Measurements from ENCODE around the gene CD40LG.

CD40LG gene

GRCh38 chrX:136667446-136668168 lies 19.6 kb downstream of the CD40LG start:
- no peaks in the 10 kb centered on the region for H3K36me3 ChIP-seq (ENCODE audit: control insufficient read depth, insufficient read depth, low read length)
- H3K9me3 ChIP-seq (ENCODE audit: control insufficient read depth, low read length): no peaks in the 10 kb centered on the region
- H3K4me3 ChIP-seq (ENCODE audit: extremely low read depth, insufficient read depth, low read length, poor library complexity, severe bottlenecking): no peak overlapping the region
- no peaks in the 10 kb centered on the region for H3K4me1 ChIP-seq (ENCODE audit: control insufficient read depth, insufficient read depth, low read length, poor library complexity, severe bottlenecking)
- no CpG with 5 or more reads among the region's 10 CpGs for WGBS, 2 experiments (ENCODE audit: insufficient coverage in 2 of 2)
- H3K27ac ChIP-seq (ENCODE audit: low read depth, low read length, severe bottlenecking): no peak overlapping the region

GRCh38 chrX:136671006-136671610 lies 23.1 kb downstream of the CD40LG start:
- WGBS, 2 experiments (ENCODE audit: insufficient coverage in 2 of 2): 100% methylated on average over 1 of the region's 3 CpGs; no CpG with 5 or more reads in 1 of the 2 experiments
- H3K4me3 ChIP-seq (ENCODE audit: extremely low read depth, insufficient read depth, low read length, poor library complexity, severe bottlenecking): no peak overlapping the region
- no peaks in the 10 kb centered on the region for H3K36me3 ChIP-seq (ENCODE audit: control insufficient read depth, insufficient read depth, low read length)
- no peaks in the 10 kb centered on the region for H3K9me3 ChIP-seq (ENCODE audit: control insufficient read depth, low read length)
- no peaks in the 10 kb centered on the region for H3K4me1 ChIP-seq (ENCODE audit: control insufficient read depth, insufficient read depth, low read length, poor library complexity, severe bottlenecking)
- H3K27ac ChIP-seq (ENCODE audit: low read depth, low read length, severe bottlenecking): no peak overlapping the region

GRCh38 chrX:136674270-136674985 lies 26.5 kb downstream of the CD40LG start:
- no peak overlapping the region for H3K4me3 ChIP-seq (ENCODE audit: extremely low read depth, insufficient read depth, low read length, poor library complexity, severe bottlenecking)
- no peaks in the 10 kb centered on the region for H3K36me3 ChIP-seq (ENCODE audit: control insufficient read depth, insufficient read depth, low read length)
- no peaks in the 10 kb centered on the region for H3K9me3 ChIP-seq (ENCODE audit: control insufficient read depth, low read length)
- no peak overlapping the region for H3K27ac ChIP-seq (ENCODE audit: low read depth, low read length, severe bottlenecking)
- no peaks in the 10 kb centered on the region for H3K4me1 ChIP-seq (ENCODE audit: control insufficient read depth, insufficient read depth, low read length, poor library complexity, severe bottlenecking)
- WGBS, 2 experiments (ENCODE audit: insufficient coverage in 2 of 2): 71 to 100% methylated on average over 1 to 2 of the region's 5 CpGs

- Histone ChIP-seq H3K9me3 (ENCODE audit: control insufficient read depth, low read length) (no peaks in the 10 kb centered on the region), H3K27ac (ENCODE audit: low read depth, low read length, severe bottlenecking) (no peak overlapping the region), H3K36me3 (ENCODE audit: control insufficient read depth, insufficient read depth, low read length) (no peaks in the 10 kb centered on the region), H3K4me1 (ENCODE audit: control insufficient read depth, insufficient read depth, low read length, poor library complexity, severe bottlenecking) (no peaks in the 10 kb centered on the region), H3K4me3 (ENCODE audit: extremely low read depth, insufficient read depth, low read length, poor library complexity, severe bottlenecking) (no peak overlapping the region)
- WGBS, 2 experiments (ENCODE audit: insufficient coverage in 2 of 2): 91 to 92% methylated on average over 4 to 5 of the region's 6 CpGs
These were observed 31.6 kb downstream of the CD40LG start for GRCh38 chrX:136679531-136679930.

- no peak overlapping the region for H3K27ac ChIP-seq (ENCODE audit: low read depth, low read length, severe bottlenecking)
- H3K9me3 ChIP-seq (ENCODE audit: control insufficient read depth, low read length): no peaks in the 10 kb centered on the region
- WGBS, 2 experiments (ENCODE audit: insufficient coverage in 2 of 2): no CpG with 5 or more reads among the region's 5 CpGs
- H3K4me1 ChIP-seq (ENCODE audit: control insufficient read depth, insufficient read depth, low read length, poor library complexity, severe bottlenecking): peaks cover 3% of the 10 kb centered on the region
- no peaks in the 10 kb centered on the region for H3K36me3 ChIP-seq (ENCODE audit: control insufficient read depth, insufficient read depth, low read length)
- H3K4me3 ChIP-seq (ENCODE audit: extremely low read depth, insufficient read depth, low read length, poor library complexity, severe bottlenecking): no peak overlapping the region
These were observed 36.2 kb downstream of the CD40LG start for GRCh38 chrX:136684120-136684519.

- no CpG with 5 or more reads among the region's 1 CpG for WGBS, 2 experiments (ENCODE audit: insufficient coverage in 2 of 2)
These were observed 39.5 kb downstream of the CD40LG start for GRCh38 chrX:136687457-136687856.

GRCh38 chrX:136689436-136689835 lies 41.5 kb downstream of the CD40LG start:
- Histone ChIP-seq H3K4me1 (ENCODE audit: control insufficient read depth, insufficient read depth, low read length, poor library complexity, severe bottlenecking) (peaks cover 18% of the 10 kb centered on the region), H3K4me3 (ENCODE audit: extremely low read depth, insufficient read depth, low read length, poor library complexity, severe bottlenecking) (no peak overlapping the region), H3K9me3 (ENCODE audit: control insufficient read depth, low read length) (no peaks in the 10 kb centered on the region), H3K36me3 (ENCODE audit: control insufficient read depth, insufficient read depth, low read length) (no peaks in the 10 kb centered on the region), H3K27ac (ENCODE audit: low read depth, low read length, severe bottlenecking) (peak overlapping the region; percentile 36)
- 43% methylated on average over 1 of the region's 6 CpGs; no CpG with 5 or more reads in 1 of the 2 experiments for WGBS, 2 experiments (ENCODE audit: insufficient coverage in 2 of 2)

More at GRCh38 chrX:136687457-136687856, 39.5 kb downstream of the CD40LG start:
- peaks cover 18% of the 10 kb centered on the region for H3K4me1 ChIP-seq (ENCODE audit: control insufficient read depth, insufficient read depth, low read length, poor library complexity, severe bottlenecking)
- no peaks in the 10 kb centered on the region for H3K36me3 ChIP-seq (ENCODE audit: control insufficient read depth, insufficient read depth, low read length)
- H3K27ac ChIP-seq (ENCODE audit: low read depth, low read length, severe bottlenecking): no peak overlapping the region
- H3K4me3 ChIP-seq (ENCODE audit: extremely low read depth, insufficient read depth, low read length, poor library complexity, severe bottlenecking): no peak overlapping the region
- H3K9me3 ChIP-seq (ENCODE audit: control insufficient read depth, low read length): no peaks in the 10 kb centered on the region

- Histone ChIP-seq H3K4me3 (ENCODE audit: extremely low read depth, insufficient read depth, low read length, poor library complexity, severe bottlenecking) (no peak overlapping the region), H3K27ac (ENCODE audit: low read depth, low read length, severe bottlenecking) (no peak overlapping the region), H3K9me3 (ENCODE audit: control insufficient read depth, low read length) (no peaks in the 10 kb centered on the region), H3K4me1 (ENCODE audit: control insufficient read depth, insufficient read depth, low read length, poor library complexity, severe bottlenecking) (peaks cover 18% of the 10 kb centered on the region), H3K36me3 (ENCODE audit: control insufficient read depth, insufficient read depth, low read length) (no peaks in the 10 kb centered on the region)
- no CpG with 5 or more reads among the region's 3 CpGs for WGBS, 2 experiments (ENCODE audit: insufficient coverage in 2 of 2)
These were observed 43.3 kb downstream of the CD40LG start for GRCh38 chrX:136691028-136691809.

- WGBS, 2 experiments (ENCODE audit: insufficient coverage in 2 of 2): 100% methylated on average over 2 of the region's 4 CpGs; no CpG with 5 or more reads in 1 of the 2 experiments
- H3K9me3 ChIP-seq (ENCODE audit: control insufficient read depth, low read length): no peaks in the 10 kb centered on the region
- H3K27ac ChIP-seq (ENCODE audit: low read depth, low read length, severe bottlenecking): no peak overlapping the region
- H3K36me3 ChIP-seq (ENCODE audit: control insufficient read depth, insufficient read depth, low read length): no peaks in the 10 kb centered on the region
- peaks cover 18% of the 10 kb centered on the region for H3K4me1 ChIP-seq (ENCODE audit: control insufficient read depth, insufficient read depth, low read length, poor library complexity, severe bottlenecking)
- H3K4me3 ChIP-seq (ENCODE audit: extremely low read depth, insufficient read depth, low read length, poor library complexity, severe bottlenecking): no peak overlapping the region
These were observed 44.3 kb downstream of the CD40LG start for GRCh38 chrX:136692271-136692670.

GRCh38 chrX:136694431-136695087 lies 46.6 kb downstream of the CD40LG start:
- Histone ChIP-seq H3K36me3 (ENCODE audit: control insufficient read depth, insufficient read depth, low read length) (no peaks in the 10 kb centered on the region), H3K4me3 (ENCODE audit: extremely low read depth, insufficient read depth, low read length, poor library complexity, severe bottlenecking) (no peak overlapping the region), H3K27ac (ENCODE audit: low read depth, low read length, severe bottlenecking) (no peak overlapping the region), H3K9me3 (ENCODE audit: control insufficient read depth, low read length) (no peaks in the 10 kb centered on the region), H3K4me1 (ENCODE audit: control insufficient read depth, insufficient read depth, low read length, poor library complexity, severe bottlenecking) (peaks cover 15% of the 10 kb centered on the region)
- WGBS, 2 experiments (ENCODE audit: insufficient coverage in 2 of 2): 32% methylated on average over 3 of the region's 8 CpGs; no CpG with 5 or more reads in 1 of the 2 experiments

Data from mesodermal cell (in vitro differentiated cells).